GM03348 (cell line): ENCODE results near the gene UBQLN4.

ENCODE experiments used
- DNase-seq: peaks from one replicate; pipeline ENCODE4 v3.0.0; 2012; ENCODE audit warnings: low spot score

UBQLN4 gene

GRCh38 chr1:156053768-156054499, at the start of gene UBQLN4:
UBQLN4 (minus strand) TSS chr1:156053798; CDS start chr1:156053701, 97 bp downstream.
- DNase-seq, result peak; percentile 96

GRCh38 chr1:156102633-156103511, 49.3 kb upstream of the UBQLN4 start:
- no peak for DNase-seq

- no peak for DNase-seq
Measured at GRCh38 chr1:156101880-156102279, 48.3 kb upstream of the UBQLN4 start.

- DNase-seq, result no peak
Measured at GRCh38 chr1:156100205-156100995, 46.8 kb upstream of the UBQLN4 start.

- DNase-seq, result no peak
Measured at GRCh38 chr1:156099282-156099681, 45.7 kb upstream of the UBQLN4 start.

GRCh38 chr1:156098784-156099183, 45.2 kb upstream of the UBQLN4 start:
- no peak for DNase-seq

GRCh38 chr1:156097499-156098178, 44.0 kb upstream of the UBQLN4 start:
- no peak for DNase-seq

GRCh38 chr1:156096640-156097391, 43.2 kb upstream of the UBQLN4 start:
- DNase-seq, result peak; percentile 93

GRCh38 chr1:156095906-156096508, 42.4 kb upstream of the UBQLN4 start:
- no peak for DNase-seq

- no peak for DNase-seq
Measured at GRCh38 chr1:156091610-156092009, 38.0 kb upstream of the UBQLN4 start.

- DNase-seq, result peak; percentile 83
Measured at GRCh38 chr1:156090840-156091188, 37.2 kb upstream of the UBQLN4 start.

GRCh38 chr1:156090138-156090839, 36.7 kb upstream of the UBQLN4 start:
- no peak for DNase-seq

GRCh38 chr1:156089704-156090103, 36.1 kb upstream of the UBQLN4 start:
- DNase-seq, result no peak

GRCh38 chr1:156086256-156086662, 32.7 kb upstream of the UBQLN4 start:
- no peak for DNase-seq

GRCh38 chr1:156083800-156084790, 30.5 kb upstream of the UBQLN4 start:
- no peak for DNase-seq

GRCh38 chr1:156082309-156083091, 28.9 kb upstream of the UBQLN4 start, which contains the start of gene MEX3A:
MEX3A (minus strand) TSS chr1:156082465; CDS start chr1:156081998, 467 bp downstream.
- DNase-seq, result peak; percentile 92

- no peak for DNase-seq
Measured at GRCh38 chr1:156081917-156082308, 28.3 kb upstream of the UBQLN4 start.
